Vagina (tissue), 2 donors: ENCODE measurements around the gene SPACA6.

Experiments used
- POLR2A ChIP-seq, 2 donors: fragments of 450-650 bp; IDR thresholded peaks; one replicate each; pipeline ENCODE4 v1.6.1; 2017; ENCODE audit warnings: antibody characterized with exemption in 2 of 2, mild to moderate bottlenecking in 2 of 2, moderate library complexity in 2 of 2
- POLR2AphosphoS5 ChIP-seq, 2 donors: sonication (generic); formaldehyde crosslinking; IDR thresholded peaks; one replicate each; pipeline ENCODE4 v1.9.0; 2017; ENCODE audit warnings: antibody characterized with exemption in 2 of 2, mild to moderate bottlenecking in 2 of 2, low read depth in 1 of 2; ENCODE audit not compliant: insufficient read depth in 1 of 2
- TF ChIP-seq, protein P1 (sequence below), 3 experiments: fragments of 450-650 bp in 2 of 3; fragments of 200-600 bp in 1 of 3; sonication (generic) in 1 of 3; IDR thresholded peaks; one replicate each; pipeline ENCODE4 v1.5.1; 2017 to 2019; ENCODE audit warnings: antibody characterized with exemption in 3 of 3, mild to moderate bottlenecking in 2 of 3, moderate library complexity in 2 of 3

- TF ChIP-seq, protein P1, sequence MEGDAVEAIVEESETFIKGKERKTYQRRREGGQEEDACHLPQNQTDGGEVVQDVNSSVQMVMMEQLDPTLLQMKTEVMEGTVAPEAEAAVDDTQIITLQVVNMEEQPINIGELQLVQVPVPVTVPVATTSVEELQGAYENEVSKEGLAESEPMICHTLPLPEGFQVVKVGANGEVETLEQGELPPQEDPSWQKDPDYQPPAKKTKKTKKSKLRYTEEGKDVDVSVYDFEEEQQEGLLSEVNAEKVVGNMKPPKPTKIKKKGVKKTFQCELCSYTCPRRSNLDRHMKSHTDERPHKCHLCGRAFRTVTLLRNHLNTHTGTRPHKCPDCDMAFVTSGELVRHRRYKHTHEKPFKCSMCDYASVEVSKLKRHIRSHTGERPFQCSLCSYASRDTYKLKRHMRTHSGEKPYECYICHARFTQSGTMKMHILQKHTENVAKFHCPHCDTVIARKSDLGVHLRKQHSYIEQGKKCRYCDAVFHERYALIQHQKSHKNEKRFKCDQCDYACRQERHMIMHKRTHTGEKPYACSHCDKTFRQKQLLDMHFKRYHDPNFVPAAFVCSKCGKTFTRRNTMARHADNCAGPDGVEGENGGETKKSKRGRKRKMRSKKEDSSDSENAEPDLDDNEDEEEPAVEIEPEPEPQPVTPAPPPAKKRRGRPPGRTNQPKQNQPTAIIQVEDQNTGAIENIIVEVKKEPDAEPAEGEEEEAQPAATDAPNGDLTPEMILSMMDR (IDR thresholded peaks at IDR 0.05), result no peak
- TF ChIP-seq POLR2AphosphoS5 (IDR thresholded peaks at IDR 0.05; ENCODE audit: insufficient read depth in 1 of 2, low read depth in 1 of 2) (no peak), POLR2A (IDR thresholded peaks at IDR 0.05) (no peak)
These were observed 1.4 kb downstream of the SPACA6 start for GRCh38 chr19:51694318-51695085.
